Spinal cord (tissue), 10 donors: Measurements from ENCODE around the gene LRRC37A3. TPM values are rescaled to one million over a fixed set of nuclear protein-coding genes. Genes with fewer than 3 reads are reported as not detected.
"Not testable (repeated sequence)": the region's sequence is repeated elsewhere in the genome, so short reads cannot be mapped to it uniquely, and the experiment has no call there.

Experiments
- DNase-seq, 6 donors: peaks; one replicate each; pipeline versions ENCODE4 v3.0.0 to v3.0.0-alpha.2; 2013 to 2015; ENCODE audit warnings: low spot score in 6 of 6, low read depth in 4 of 6
- H3K27ac ChIP-seq: one replicate; pipeline ENCODE4 v1.5.1; 2013; ENCODE audit warnings: low read depth, low read length, control low read depth
- H3K27me3 ChIP-seq: one replicate; pipeline ENCODE4 v1.6.1; 2013; ENCODE audit warnings: low read length; ENCODE audit not compliant: control insufficient read depth, insufficient read depth
- H3K36me3 ChIP-seq: one replicate; pipeline ENCODE4 v1.6.1; 2013; ENCODE audit warnings: low read length; ENCODE audit not compliant: control insufficient read depth, insufficient read depth
- H3K4me1 ChIP-seq: one replicate; pipeline ENCODE4 v1.6.1; 2013; ENCODE audit warnings: low read length; ENCODE audit not compliant: control insufficient read depth, insufficient read depth
- H3K4me3 ChIP-seq: one replicate; pipeline ENCODE4 v1.5.1; 2013; ENCODE audit warnings: low read depth, low read length, control low read depth
- H3K9me3 ChIP-seq: one replicate; pipeline ENCODE4 v1.6.1; 2013; ENCODE audit warnings: low read length; ENCODE audit not compliant: control insufficient read depth, insufficient read depth
- WGBS: methylation state at CpG from one replicate; pipeline ENCODE4 v1.1.5; 2013; ENCODE audit warnings: missing lambda C conversion rate; ENCODE audit not compliant: insufficient coverage; 5-methylcytosine and 5-hydroxymethylcytosine counted together
- polyA plus RNA-seq, 2 donors: library from polyadenylated mRNA; unstranded; fragments of 120-200 nt; gene quantifications; one replicate each; pipeline ENCODE4 v1.2.1, GENCODE V29; 2013; ENCODE audit not compliant: insufficient read length in 2 of 2
- small RNA-seq: library from RNA; depleted of rRNA; stranded (forward); fragments of <200 nt; gene quantifications from one replicate; pipeline ENCODE3, GENCODE V24; 2014; ENCODE audit warnings: low replicate concordance
- total RNA-seq, 2 donors: library from RNA; depleted of rRNA in 1 of 2; stranded (reverse); fragments of 120-200 nt in 1 of 2; fragments of >200 nt in 1 of 2; gene quantifications; one replicate each; pipeline versions ENCODE4 v1.2.3 to v1.2.4, GENCODE V29; 2013 to 2014
- donor health status: healthy.

LRRC37A3 gene
- total and polyA plus RNA-seq, 4 donors, result 18.4 to 63.4 (median 40.9) TPM

DNA sequence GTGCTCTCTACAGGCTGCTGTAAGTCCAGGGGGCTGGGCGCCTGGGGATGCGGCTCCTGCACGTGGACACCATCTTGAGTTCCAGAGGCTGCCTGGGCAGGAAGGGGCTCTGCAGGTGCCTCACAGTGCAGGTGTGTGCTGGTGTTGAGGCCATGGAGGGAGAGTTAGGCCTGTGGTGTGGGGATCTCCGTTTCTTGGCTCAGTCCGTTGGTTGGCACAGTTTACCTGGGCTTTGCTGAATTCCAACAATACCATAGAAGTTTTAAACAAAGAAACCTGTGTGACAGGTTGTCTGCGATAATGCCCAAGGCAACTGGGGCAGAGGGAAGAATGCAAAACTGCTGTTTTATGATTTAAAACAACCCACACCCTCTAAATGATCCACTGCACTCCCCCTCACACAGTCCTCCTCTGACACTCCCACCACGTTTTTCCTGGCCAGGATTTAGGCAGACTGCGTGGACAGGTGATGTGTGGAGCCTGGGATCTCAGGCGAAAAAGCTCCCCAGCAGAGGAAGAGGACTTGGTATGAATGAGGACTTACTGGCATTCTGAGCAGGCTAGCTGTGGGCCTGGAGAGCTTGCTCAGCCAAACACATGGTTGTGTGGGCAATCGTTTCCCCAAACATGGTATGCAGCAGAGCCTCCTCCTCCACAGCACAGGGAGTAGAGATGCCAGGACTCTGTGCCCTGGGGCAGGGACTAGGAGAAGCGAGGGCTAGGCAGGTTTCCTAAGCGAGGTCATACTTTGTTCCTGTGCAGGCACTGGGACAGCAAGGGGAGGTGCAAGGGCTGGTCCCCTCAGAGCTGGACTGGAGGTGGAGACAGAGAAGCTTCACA is 104.1 kb downstream of the LRRC37A3 start:
- not testable (repeated sequence) for H3K4me1 ChIP-seq, H3K27ac ChIP-seq, H3K4me3 ChIP-seq, H3K27me3 ChIP-seq, H3K36me3 ChIP-seq, DNase-seq, H3K9me3 ChIP-seq
- 93% methylated on average over 2 of the region's 12 CpGs for WGBS

DNA sequence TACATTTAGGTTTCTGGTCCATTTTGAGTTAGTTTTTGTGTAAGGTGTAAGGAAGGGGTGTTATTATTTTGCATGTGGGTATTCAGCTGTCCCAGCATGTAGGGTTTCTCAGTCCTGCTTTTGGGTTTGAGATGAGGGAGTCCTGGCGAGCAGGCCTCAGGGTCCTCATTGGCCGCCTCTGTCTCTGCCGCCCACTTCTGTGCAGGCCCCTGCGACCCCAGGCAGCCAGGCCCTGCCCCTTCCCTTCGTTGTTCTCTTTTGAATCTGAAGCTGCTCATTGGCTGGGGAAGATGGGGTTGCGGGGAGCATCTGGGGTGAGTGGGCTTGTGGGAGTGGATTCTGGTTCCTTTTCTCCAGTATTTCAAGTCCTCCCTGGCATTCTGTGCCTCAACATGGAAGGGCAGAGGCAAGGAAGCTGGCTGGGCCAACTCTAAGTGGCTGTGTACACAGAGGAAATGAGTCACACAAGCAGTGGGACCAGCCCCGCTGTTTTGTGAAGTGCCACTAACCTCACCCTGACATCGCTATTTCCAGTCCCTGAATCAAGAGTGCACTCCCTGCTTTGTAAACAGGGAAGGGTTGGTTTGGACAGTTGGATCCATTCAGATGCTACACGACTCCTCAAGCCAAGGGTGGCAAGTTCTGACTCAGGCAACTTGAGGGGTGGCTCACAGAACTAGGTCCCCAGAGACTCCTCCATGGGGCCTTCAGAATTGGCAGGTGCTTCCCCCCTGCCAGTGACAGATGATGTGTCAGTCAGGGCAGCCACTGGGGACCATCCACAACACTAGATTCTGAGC is 110.9 kb downstream of the LRRC37A3 start:
- WGBS, result no CpG with 5 or more reads among the region's 9 CpGs
- H3K9me3 ChIP-seq, H3K27me3 ChIP-seq: not testable (repeated sequence)

More for the DNA sequence above, 110.9 kb downstream of the LRRC37A3 start:
- DNase-seq, H3K4me3 ChIP-seq, H3K36me3 ChIP-seq, H3K27ac ChIP-seq, H3K4me1 ChIP-seq: not testable (repeated sequence)

Small RNAs within 50 kb of the gene (small RNA-seq; reads per million reads assigned to genes)
- not detected for gene AC037487.3
- gene AC103810.6, result not detected
- not detected for gene AC103810.7
- gene RDM1P4, result not detected
- gene RN7SL404P, result not detected
- not detected for gene RNU7-115P

Other genes with a start within 250 kb of the LRRC37A3 start
- gene GNA13, start 137.3 kb upstream of the LRRC37A3 start, total RNA-seq, result 100 to 1,000 TPM in 1 of 2 donors, 10 to 100 TPM in 1; 42.9 to 101 TPM
- gene GNA13, start 137.3 kb upstream of the LRRC37A3 start, polyA plus RNA-seq, result 10 to 100 TPM; 36.6 to 52.6 TPM
- 10 to 100 TPM; 19.1 to 34.8 TPM for gene RGS9, start 217.9 kb upstream of the LRRC37A3 start, total RNA-seq
- 10 to 100 TPM; 39.6 to 42.4 TPM for gene RGS9, start 217.9 kb upstream of the LRRC37A3 start, polyA plus RNA-seq